GM10266 (cell line): ENCODE data around the gene TAOK3.

Experiments used
- DNase-seq: peaks from one replicate; pipeline ENCODE4 v3.0.0; 2012; ENCODE audit errors: extremely low spot score
- CTCF ChIP-seq: IDR thresholded peaks from 2 replicates; pipeline ENCODE4 v1.5.1; 2012; ENCODE audit warnings: mild to moderate bottlenecking, low read depth; ENCODE audit not compliant: control insufficient read depth, insufficient read depth; ENCODE audit errors: missing control alignments

TAOK3 gene

GRCh38 chr12:118377021-118377883, 4.5 kb upstream of the TAOK3 start:
- peak; percentile 33 for DNase-seq

GRCh38 chr12:118376089-118377020, 3.6 kb upstream of the TAOK3 start, which contains the start of gene SUDS3:
SUDS3 (plus strand) TSS chr12:118376555; CDS start chr12:118376692, 137 bp downstream.
- TF ChIP-seq CTCF: peak; percentile 97
- DNase-seq: peak; percentile 91

More at GRCh38 chr12:118377021-118377883, 4.5 kb upstream of the TAOK3 start:
- no peak for TF ChIP-seq CTCF

- no peak for DNase-seq
- no peak for TF ChIP-seq CTCF
Observed at GRCh38 chr12:118375348-118375747, 2.6 kb upstream of the TAOK3 start.

GRCh38 chr12:118374909-118375308, 2.2 kb upstream of the TAOK3 start:
- TF ChIP-seq CTCF: no peak
- no peak for DNase-seq

- no peak for DNase-seq
- no peak for TF ChIP-seq CTCF
Observed at GRCh38 chr12:118374126-118374725, 1.5 kb upstream of the TAOK3 start.

GRCh38 chr12:118373616-118374015, 909 bp upstream of the TAOK3 start:
- no peak for DNase-seq
- no peak for TF ChIP-seq CTCF
